Suppressor macrophage treated with lipopolysaccharide for 1 hour (primary cell): ENCODE results near the gene PHF5A.
"Not testable (repeated sequence)": the region's sequence is repeated elsewhere in the genome, so short reads cannot be mapped to it uniquely, and the experiment has no call there.

Experiments
- DNase-seq, 3 donors: peaks; one replicate each; pipeline ENCODE4 v3.0.0-alpha.2; 2020 to 2022

PHF5A gene

GRCh38 chr22:41487037-41487935, 18.8 kb upstream of the PHF5A start:
- no peak for DNase-seq

GRCh38 chr22:41485033-41485432, 16.5 kb upstream of the PHF5A start:
- no peak for DNase-seq

- DNase-seq, result peak; percentile 64 to 74 (median 72)
Observed at GRCh38 chr22:41482319-41482935, 13.9 kb upstream of the PHF5A start.

- no peak for DNase-seq
Observed at GRCh38 chr22:41481925-41482318, 13.4 kb upstream of the PHF5A start.

- no peak for DNase-seq
Observed at GRCh38 chr22:41481131-41481830, 12.8 kb upstream of the PHF5A start.

- DNase-seq, result no peak
Observed at GRCh38 chr22:41480397-41480735, 11.9 kb upstream of the PHF5A start.

GRCh38 chr22:41479671-41480396, 11.3 kb upstream of the PHF5A start:
- no peak for DNase-seq

GRCh38 chr22:41478891-41479521, 10.5 kb upstream of the PHF5A start:
- DNase-seq, result peak; percentile 92 to 94 (median 92)

- DNase-seq, result peak in 2 of 3 donors; percentile 23 to 32
Observed at GRCh38 chr22:41478473-41478872, 10.0 kb upstream of the PHF5A start.

GRCh38 chr22:41474872-41475451, 6.5 kb upstream of the PHF5A start:
- no peak for DNase-seq

- no peak for DNase-seq
Observed at GRCh38 chr22:41471568-41471967, 3.1 kb upstream of the PHF5A start.

- DNase-seq, result peak in 2 of 3 donors; percentile 27 to 30
Observed at GRCh38 chr22:41470886-41471285, 2.4 kb upstream of the PHF5A start.

- peak in 2 of 3 donors; percentile 26 to 45 for DNase-seq
Observed at GRCh38 chr22:41469218-41469851, 843 bp upstream of the PHF5A start.

- DNase-seq, result no peak
Observed at GRCh38 chr22:41461901-41462300, 6.6 kb downstream of the PHF5A start.

GRCh38 chr22:41460071-41460470, 8.4 kb downstream of the PHF5A start:
- DNase-seq, result not testable (repeated sequence)

- no peak for DNase-seq
Observed at GRCh38 chr22:41459431-41459830, 9.1 kb downstream of the PHF5A start.

GRCh38 chr22:41458161-41458728, 10.2 kb downstream of the PHF5A start:
- no peak for DNase-seq

GRCh38 chr22:41448189-41448808, 20.2 kb downstream of the PHF5A start:
- peak; percentile 96 to 98 (median 97) for DNase-seq

GRCh38 chr22:41447435-41448188, 20.9 kb downstream of the PHF5A start:
- peak; percentile 62 to 73 (median 62) for DNase-seq
